KOPT-K1 (cell line): ENCODE results near the gene STAT5B.

Experiments
- H3K27ac ChIP-seq: fragments of 200-600 bp; sonication (generic); 2 replicates; pipeline ENCODE4 v1.5.1; 2016; ENCODE audit warnings: antibody characterized with exemption, mild to moderate bottlenecking, low read depth, low read length; ENCODE audit not compliant: poor library complexity, severe bottlenecking
- H3K36me3 ChIP-seq: fragments of 200-600 bp; sonication (generic); 2 replicates; pipeline ENCODE4 v1.5.1; 2017; ENCODE audit warnings: antibody characterized with exemption, mild to moderate bottlenecking, low read length, moderate library complexity; ENCODE audit not compliant: insufficient read depth
- H3K9me3 ChIP-seq: fragments of 200-600 bp; sonication (generic); 2 replicates; pipeline ENCODE4 v1.5.1; 2017; ENCODE audit warnings: antibody characterized with exemption, low read length, mild to moderate bottlenecking; ENCODE audit not compliant: insufficient read depth, poor library complexity, severe bottlenecking

STAT5B gene

GRCh38 chr17:42167807-42168206 lies 108.4 kb downstream of the STAT5B start:
- Histone ChIP-seq H3K36me3 (no peaks in the 10 kb centered on the region), H3K9me3 (no peaks in the 10 kb centered on the region), H3K27ac (no peak overlapping the region)

DNA sequence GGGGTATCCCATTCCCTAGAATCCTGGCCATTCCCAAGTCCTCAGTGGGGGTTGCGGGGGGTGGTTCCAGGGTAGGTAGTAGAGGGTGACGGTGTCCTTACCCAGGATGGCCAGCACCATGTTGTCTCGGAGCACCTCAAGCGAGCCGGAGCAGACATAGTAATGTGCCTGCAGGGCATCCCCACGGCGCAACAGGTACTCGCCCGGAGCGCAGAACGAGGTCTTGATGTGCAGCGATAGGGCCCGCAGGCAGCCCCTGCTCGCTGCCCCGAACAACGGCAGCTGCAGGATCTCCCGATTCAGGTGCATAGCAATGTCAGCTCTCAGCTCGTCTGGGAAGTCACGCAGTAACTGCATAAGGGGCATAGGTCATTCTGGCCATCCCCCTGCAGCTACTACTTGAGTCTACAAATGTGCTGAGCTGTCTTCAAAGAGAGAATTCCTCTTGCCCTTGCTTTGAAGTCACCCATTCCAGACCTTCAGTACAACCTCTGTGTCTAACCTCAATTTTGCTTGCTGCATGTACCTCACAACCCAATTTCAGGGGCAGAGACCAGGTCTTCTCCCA lies 109.9 kb downstream of the STAT5B start:
- Histone ChIP-seq H3K9me3 (no peaks in the 10 kb centered on the region), H3K27ac (no peak overlapping the region), H3K36me3 (no peaks in the 10 kb centered on the region)

DNA sequence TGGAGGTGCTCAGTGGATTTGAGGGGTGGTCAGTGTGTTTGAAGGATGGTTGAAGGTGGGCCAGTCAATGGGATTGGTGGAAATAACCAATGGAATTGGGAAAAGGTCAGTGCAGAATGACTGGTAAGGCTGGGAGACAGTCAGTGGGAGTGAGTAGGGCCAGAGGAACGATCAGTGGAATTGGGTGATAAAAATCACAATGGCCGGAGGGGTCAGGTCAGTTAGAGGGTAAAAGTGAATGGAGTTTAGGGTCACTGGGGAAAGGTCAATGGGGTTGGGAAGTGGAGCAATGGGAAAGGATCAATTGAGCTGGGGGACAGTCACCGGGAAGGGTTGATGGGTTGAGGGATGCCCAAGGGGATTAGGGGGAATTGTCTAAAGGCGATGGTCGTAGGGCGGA lies 110.4 kb downstream of the STAT5B start:
- H3K27ac ChIP-seq: no peak overlapping the region
- no peaks in the 10 kb centered on the region for H3K36me3 ChIP-seq
- H3K9me3 ChIP-seq: no peaks in the 10 kb centered on the region

GRCh38 chr17:42163696-42164407 lies 112.3 kb downstream of the STAT5B start:
- Histone ChIP-seq H3K36me3 (no peaks in the 10 kb centered on the region), H3K27ac (no peak overlapping the region), H3K9me3 (no peaks in the 10 kb centered on the region)

- Histone ChIP-seq H3K9me3 (no peaks in the 10 kb centered on the region), H3K27ac (no peak overlapping the region), H3K36me3 (no peaks in the 10 kb centered on the region)
Observed at GRCh38 chr17:42163113-42163512, 113.1 kb downstream of the STAT5B start.

DNA sequence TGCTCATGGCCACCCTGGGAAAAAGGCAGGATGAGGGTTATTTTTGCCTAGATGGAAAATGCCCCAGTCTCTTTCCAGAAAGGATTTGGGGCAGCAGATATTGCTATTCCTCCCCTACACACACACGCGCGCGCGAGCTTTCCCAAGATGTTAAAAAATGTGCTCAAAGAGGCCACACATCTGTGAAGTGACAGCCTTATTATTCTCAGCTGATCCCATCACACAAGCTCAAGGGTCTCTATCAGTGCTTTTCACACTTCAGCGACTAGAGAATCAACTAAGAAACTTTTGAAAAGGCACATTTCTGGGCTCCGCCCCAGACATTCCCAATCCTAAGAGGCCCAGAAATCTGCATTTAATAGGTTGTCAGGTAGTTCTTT lies 115.7 kb downstream of the STAT5B start:
- no peak overlapping the region for H3K27ac ChIP-seq

DNA sequence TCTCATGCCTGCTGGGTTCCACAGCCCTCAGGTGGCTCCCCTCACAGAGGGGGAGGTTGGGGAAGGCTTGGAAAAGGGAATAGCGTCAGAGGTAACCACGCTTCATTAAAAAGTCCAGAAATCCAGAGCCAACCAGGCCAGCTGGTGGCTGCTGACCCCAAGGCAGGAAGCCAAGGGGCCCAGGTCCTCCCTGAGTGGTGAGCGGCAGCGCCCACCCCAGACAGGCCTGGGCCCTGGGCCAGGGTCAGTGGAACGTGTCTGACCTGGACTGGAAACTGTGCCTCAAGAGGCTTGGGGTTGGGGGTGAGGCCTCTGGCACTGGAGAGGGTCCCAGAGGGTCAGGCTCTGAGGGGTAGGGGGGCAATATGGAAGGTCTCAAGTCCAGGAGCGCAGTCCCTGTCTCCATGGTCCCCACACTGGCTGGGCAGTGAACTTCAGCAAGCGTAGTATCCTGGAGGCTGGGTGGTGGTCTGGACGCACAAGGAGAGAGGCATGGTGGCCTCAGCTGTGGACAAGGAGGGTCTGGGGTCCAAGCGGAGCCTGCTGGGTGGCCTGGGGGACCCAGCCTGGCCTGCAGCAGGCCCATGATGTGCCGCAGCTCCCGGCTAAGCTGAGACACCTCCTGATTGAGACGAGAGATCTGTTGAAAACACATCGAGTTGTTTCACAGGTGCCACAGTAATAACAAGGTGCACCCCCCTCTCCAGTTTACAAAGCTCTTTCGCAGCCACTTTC lies 116.2 kb downstream of the STAT5B start:
- no peaks in the 10 kb centered on the region for H3K36me3 ChIP-seq

More for the DNA sequence above, 115.7 kb downstream of the STAT5B start:
- no peaks in the 10 kb centered on the region for H3K9me3 ChIP-seq
- H3K36me3 ChIP-seq: no peaks in the 10 kb centered on the region

DNA sequence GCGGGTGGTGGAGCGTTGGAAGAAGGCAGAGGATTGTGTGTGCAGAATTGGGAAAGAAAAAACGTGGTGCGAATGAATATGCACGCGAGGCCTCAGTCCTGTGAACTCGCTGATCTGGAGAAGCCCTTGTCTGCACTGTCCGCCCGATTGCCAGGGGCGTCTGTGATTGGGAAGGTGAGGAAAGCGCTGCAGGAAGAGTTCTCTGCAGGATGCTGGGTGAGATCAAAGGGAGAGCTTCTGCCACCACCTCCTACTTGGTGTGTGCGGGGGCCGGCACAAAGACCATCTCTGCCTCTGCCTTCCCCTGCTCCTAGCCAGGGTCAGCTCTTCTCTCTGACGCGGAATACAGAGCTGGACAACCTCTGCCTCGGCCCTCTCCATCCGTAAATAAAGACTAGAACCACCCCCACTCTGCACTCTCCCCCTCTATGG lies 120.6 kb downstream of the STAT5B start:
- H3K27ac ChIP-seq: no peak overlapping the region

More for the DNA sequence above, 116.2 kb downstream of the STAT5B start:
- no peak overlapping the region for H3K27ac ChIP-seq
- no peaks in the 10 kb centered on the region for H3K9me3 ChIP-seq

DNA sequence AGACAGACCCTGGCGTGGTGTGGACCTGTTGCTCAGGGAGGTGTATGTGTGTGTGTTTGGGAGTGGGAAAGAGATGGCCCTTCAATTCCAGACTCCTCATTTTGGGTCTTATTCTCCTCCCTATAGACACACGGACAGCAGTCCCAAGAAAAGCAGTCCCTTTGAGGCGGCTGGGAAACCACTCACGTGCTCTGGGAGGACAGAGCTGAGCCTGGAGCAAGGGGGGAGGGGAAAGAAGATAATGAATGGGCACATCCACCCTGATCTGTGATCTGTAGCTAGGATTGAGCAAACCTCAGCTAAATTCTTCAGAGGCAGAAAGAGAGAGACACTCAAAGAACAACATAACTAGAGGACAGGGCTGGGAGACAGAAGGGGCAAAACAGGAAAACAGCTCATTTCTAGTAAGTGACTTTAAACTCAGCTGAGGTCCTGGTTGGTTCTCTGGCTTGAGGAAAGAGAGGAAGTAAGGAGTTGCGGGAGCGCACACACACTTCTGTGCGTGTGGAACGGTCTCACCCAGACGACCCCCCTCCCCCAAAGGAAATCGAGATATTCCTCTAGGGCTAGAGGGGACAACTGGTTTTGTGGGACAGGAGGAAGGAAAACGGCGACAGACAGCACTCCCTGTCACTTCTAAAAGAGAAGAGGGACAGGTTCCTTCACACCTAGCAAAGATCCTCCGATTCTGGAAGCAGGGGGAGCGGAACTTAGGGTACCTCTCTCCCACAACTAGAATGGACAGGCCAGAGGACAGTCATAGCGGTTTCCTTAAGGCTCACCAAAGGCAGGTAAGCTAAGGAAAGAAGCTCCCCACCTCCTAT lies 122.1 kb downstream of the STAT5B start:
- Histone ChIP-seq H3K27ac (peak overlapping the region; percentile 73), H3K9me3 (no peaks in the 10 kb centered on the region), H3K36me3 (peaks cover 30% of the 10 kb centered on the region; the same call in 1 of the 2 replicates)

More for the DNA sequence above, 120.6 kb downstream of the STAT5B start:
- Histone ChIP-seq H3K36me3 (peaks cover 17% of the 10 kb centered on the region; the same call in 1 of the 2 replicates), H3K9me3 (no peaks in the 10 kb centered on the region)
